Mesendoderm (in vitro differentiated cells): ENCODE measurements around the gene VSTM5.
A peak's percentile ranks its signal among the peaks of the same experiment; 100 is the strongest.

Experiments used
- DNase-seq: peaks from one replicate; pipeline ENCODE4 v3.0.0; 2013
- H2AK5ac ChIP-seq: 2 replicates; pipeline ENCODE4 v1.6.1; 2013; ENCODE audit warnings: low read length, inconsistent platforms
- H2BK120ac ChIP-seq: 2 replicates; pipeline ENCODE4 v1.6.1; 2013; ENCODE audit warnings: low read depth, mild to moderate bottlenecking, low read length, moderate library complexity, mixed read lengths
- H2BK15ac ChIP-seq: replicated peaks from 2 replicates; pipeline ENCODE4 v1.6.1; 2013; ENCODE audit warnings: low read depth, mild to moderate bottlenecking, moderate library complexity
- H2BK5ac ChIP-seq: 2 replicates; pipeline ENCODE4 v1.6.1; 2013; ENCODE audit warnings: low read length, inconsistent platforms
- H3K18ac ChIP-seq: 2 replicates; pipeline ENCODE4 v1.6.1; 2013; ENCODE audit warnings: mild to moderate bottlenecking, low read length, mixed read lengths
- H3K23ac ChIP-seq: one replicate; pipeline ENCODE4 v1.6.1; 2013; ENCODE audit warnings: low read length
- H3K27ac ChIP-seq: 2 replicates; pipeline ENCODE4 v1.5.1; 2013; ENCODE audit warnings: low read depth, mild to moderate bottlenecking, inconsistent platforms, low read length, moderate library complexity
- H3K27me3 ChIP-seq: 2 replicates; pipeline ENCODE4 v1.6.1; 2013; ENCODE audit warnings: low read length, control low read depth, mild to moderate bottlenecking, inconsistent platforms; ENCODE audit not compliant: insufficient read depth, poor library complexity
- H3K36me3 ChIP-seq: 2 replicates; pipeline ENCODE4 v1.6.1; 2013; ENCODE audit warnings: low read length, inconsistent platforms; ENCODE audit not compliant: control insufficient read depth, insufficient read depth
- H3K4ac ChIP-seq: one replicate; pipeline ENCODE4 v1.6.1; 2013; ENCODE audit warnings: low read depth, mild to moderate bottlenecking, low read length, moderate library complexity
- H3K4me1 ChIP-seq: 2 replicates; pipeline ENCODE4 v1.6.1; 2013; ENCODE audit warnings: low read depth, low read length, inconsistent platforms; ENCODE audit not compliant: control insufficient read depth
- H3K4me2 ChIP-seq: 2 replicates; pipeline ENCODE4 v1.6.1; 2013; ENCODE audit warnings: low read length
- H3K4me3 ChIP-seq: 2 replicates; pipeline ENCODE4 v1.5.1; 2013; ENCODE audit warnings: mild to moderate bottlenecking, low read length
- H3K56ac ChIP-seq: one replicate; pipeline ENCODE4 v1.6.1; 2013; ENCODE audit warnings: low read length
- H3K79me1 ChIP-seq: 2 replicates; pipeline ENCODE4 v1.6.1; 2013; ENCODE audit warnings: low read length, inconsistent platforms
- H3K79me2 ChIP-seq: 2 replicates; pipeline ENCODE4 v1.6.1; 2013; ENCODE audit warnings: mild to moderate bottlenecking, low read length; ENCODE audit not compliant: control insufficient read depth, insufficient read depth
- H3K9ac ChIP-seq: 2 replicates; pipeline ENCODE4 v1.6.1; 2013; ENCODE audit warnings: low read length, inconsistent platforms
- H4K5ac ChIP-seq: one replicate; pipeline ENCODE4 v1.6.1; 2013; ENCODE audit warnings: low read length
- H4K8ac ChIP-seq: one replicate; pipeline ENCODE4 v1.6.1; 2013; ENCODE audit warnings: low read depth, mild to moderate bottlenecking, control low read depth, low read length, moderate library complexity
- WGBS: extraction: QIAGEN DNeasy Blood & Tissue Kit; methylation state at CpG from one replicate; pipeline ENCODE4 v1.1.7; 2013; ENCODE audit warnings: low lambda C conversion rate, missing lambda C conversion rate; ENCODE audit not compliant: insufficient coverage; ENCODE audit errors: extremely low coverage; 5-methylcytosine and 5-hydroxymethylcytosine counted together

Gene VSTM5

DNA sequence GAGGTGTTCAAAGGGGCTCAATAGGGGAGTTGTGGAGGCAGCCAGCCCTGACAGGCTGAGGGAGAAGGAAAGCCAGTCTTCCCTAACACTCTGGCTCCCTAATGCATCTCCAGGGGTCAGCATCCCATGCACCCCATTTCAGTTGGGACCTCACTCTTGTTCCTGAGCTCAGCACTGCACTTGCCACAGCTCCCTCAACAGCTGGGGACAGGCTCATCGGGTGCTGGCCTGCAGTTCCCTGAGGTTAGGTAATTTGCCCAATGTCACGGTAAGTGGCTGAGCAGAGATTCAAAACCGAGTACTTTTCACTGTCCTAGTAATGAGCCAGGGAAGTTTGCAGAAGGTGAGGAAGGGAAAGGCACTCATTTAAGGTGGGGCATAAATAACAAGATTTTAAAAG is 20.8 kb downstream of the VSTM5 start:
- Histone ChIP-seq H2BK15ac (no peak overlapping the region), H3K4me3 (no peak overlapping the region), H4K8ac (no peak overlapping the region), H3K79me2 (no peaks in the 10 kb centered on the region), H3K56ac (no peak overlapping the region), H3K18ac (no peak overlapping the region), H3K27me3 (no peaks in the 10 kb centered on the region), H3K36me3 (no peaks in the 10 kb centered on the region), H2BK5ac (no peak overlapping the region), H3K4me2 (no peak overlapping the region), H3K4ac (no peak overlapping the region), H3K27ac (no peak overlapping the region), H2BK120ac (no peak overlapping the region), H3K79me1 (no peaks in the 10 kb centered on the region), H3K4me1 (peaks cover 3% of the 10 kb centered on the region), H3K9ac (no peak overlapping the region), H4K5ac (no peak overlapping the region), H3K23ac (no peak overlapping the region), H2AK5ac (no peak overlapping the region)
- DNase-seq, result no peak
- no CpG with 5 or more reads among the region's 3 CpGs for WGBS

- H3K4me1 ChIP-seq, result no peaks in the 10 kb centered on the region
- H3K79me1 ChIP-seq, result no peaks in the 10 kb centered on the region
- no peak overlapping the region for H4K8ac ChIP-seq
- no peak overlapping the region for H4K5ac ChIP-seq
- H3K18ac ChIP-seq, result no peak overlapping the region
- no peak overlapping the region for H3K56ac ChIP-seq
- H3K79me2 ChIP-seq, result no peaks in the 10 kb centered on the region
- H3K4ac ChIP-seq, result no peak overlapping the region
- H3K36me3 ChIP-seq, result no peaks in the 10 kb centered on the region
- H3K27ac ChIP-seq, result no peak overlapping the region
- no peak for DNase-seq
- no peak overlapping the region for H3K4me3 ChIP-seq
- no peak overlapping the region for H2BK5ac ChIP-seq
- no peaks in the 10 kb centered on the region for H3K27me3 ChIP-seq
- H3K4me2 ChIP-seq, result no peak overlapping the region
- H3K23ac ChIP-seq, result no peak overlapping the region
- WGBS, result no CpG with 5 or more reads among the region's 1 CpG
- H2BK120ac ChIP-seq, result no peak overlapping the region
- H2BK15ac ChIP-seq, result no peak overlapping the region
- H2AK5ac ChIP-seq, result no peak overlapping the region
- no peak overlapping the region for H3K9ac ChIP-seq
These were observed 23.1 kb downstream of the VSTM5 start for GRCh38 chr11:93827363-93827762.

DNA sequence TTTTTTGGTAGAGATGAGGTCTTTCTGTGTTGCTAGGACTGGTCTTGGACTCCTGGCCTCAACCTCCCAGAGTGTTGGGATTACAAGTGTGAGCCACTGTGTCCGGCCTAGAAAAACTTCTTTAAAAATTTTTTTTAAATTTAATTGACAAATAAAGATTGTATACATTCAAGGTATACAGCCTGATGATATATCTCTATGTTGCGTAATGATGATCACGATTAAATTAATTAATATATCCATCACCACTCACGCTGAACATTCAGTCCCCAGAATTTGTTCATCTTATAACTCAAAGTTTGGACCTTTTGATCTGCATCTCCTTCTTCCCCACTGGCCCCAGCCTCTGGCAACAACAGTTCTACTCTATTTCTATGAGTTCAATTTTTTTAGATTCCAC is 27.2 kb downstream of the VSTM5 start:
- no CpG with 5 or more reads among the region's 4 CpGs for WGBS
- H3K79me2 ChIP-seq, result no peaks in the 10 kb centered on the region

DNA sequence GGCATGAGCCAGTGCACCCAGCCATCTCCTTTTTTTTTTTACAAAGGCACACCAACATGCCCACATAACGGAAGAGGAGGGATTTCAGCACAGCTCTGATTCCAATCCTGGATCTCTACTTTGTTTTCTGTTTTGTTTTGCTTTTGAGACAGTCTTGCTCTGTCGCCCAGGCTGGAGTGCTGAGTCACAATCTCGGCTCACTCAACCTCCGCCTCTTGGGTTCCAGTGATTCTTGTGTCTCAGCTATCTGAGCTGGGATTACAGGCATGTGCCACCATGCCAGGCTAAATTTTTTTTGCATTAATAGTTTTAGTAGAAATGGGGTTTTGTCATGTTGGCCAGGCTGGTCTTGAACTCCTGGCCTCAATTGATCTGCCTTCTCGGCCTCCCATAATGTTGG is 28.1 kb downstream of the VSTM5 start:
- H4K5ac ChIP-seq, result peak overlapping the region; percentile 35
- no peaks in the 10 kb centered on the region for H3K27me3 ChIP-seq
- no peak overlapping the region for H3K4me3 ChIP-seq
- no peak for DNase-seq
- H3K27ac ChIP-seq, result no peak overlapping the region
- H2BK15ac ChIP-seq, result no peak overlapping the region
- H3K23ac ChIP-seq, result no peak overlapping the region
- H3K18ac ChIP-seq, result no peak overlapping the region
- H3K4me2 ChIP-seq, result no peak overlapping the region
- H3K79me2 ChIP-seq, result no peaks in the 10 kb centered on the region
- no peak overlapping the region for H2AK5ac ChIP-seq
- H2BK120ac ChIP-seq, result no peak overlapping the region
- no peaks in the 10 kb centered on the region for H3K36me3 ChIP-seq
- H3K4me1 ChIP-seq, result peaks cover 27% of the 10 kb centered on the region
- no peak overlapping the region for H2BK5ac ChIP-seq
- H4K8ac ChIP-seq, result no peak overlapping the region
- H3K79me1 ChIP-seq, result no peaks in the 10 kb centered on the region
- WGBS, result no CpG with 5 or more reads among the region's 5 CpGs
- H3K9ac ChIP-seq, result no peak overlapping the region
- H3K56ac ChIP-seq, result no peak overlapping the region
- H3K4ac ChIP-seq, result no peak overlapping the region

More for the DNA sequence above, 27.2 kb downstream of the VSTM5 start:
- H3K56ac ChIP-seq, result no peak overlapping the region
- H2BK120ac ChIP-seq, result no peak overlapping the region
- no peak for DNase-seq
- H3K27ac ChIP-seq, result no peak overlapping the region
- H2BK15ac ChIP-seq, result no peak overlapping the region
- H3K4me2 ChIP-seq, result no peak overlapping the region
- no peaks in the 10 kb centered on the region for H3K79me1 ChIP-seq
- H3K18ac ChIP-seq, result no peak overlapping the region
- H4K5ac ChIP-seq, result no peak overlapping the region
- no peak overlapping the region for H3K23ac ChIP-seq
- H3K36me3 ChIP-seq, result no peaks in the 10 kb centered on the region
- H3K27me3 ChIP-seq, result no peaks in the 10 kb centered on the region
- no peak overlapping the region for H2BK5ac ChIP-seq
- peaks cover 22% of the 10 kb centered on the region for H3K4me1 ChIP-seq
- H2AK5ac ChIP-seq, result no peak overlapping the region
- H3K4ac ChIP-seq, result no peak overlapping the region
- no peak overlapping the region for H3K9ac ChIP-seq
- H3K4me3 ChIP-seq, result no peak overlapping the region
- H4K8ac ChIP-seq, result no peak overlapping the region

DNA sequence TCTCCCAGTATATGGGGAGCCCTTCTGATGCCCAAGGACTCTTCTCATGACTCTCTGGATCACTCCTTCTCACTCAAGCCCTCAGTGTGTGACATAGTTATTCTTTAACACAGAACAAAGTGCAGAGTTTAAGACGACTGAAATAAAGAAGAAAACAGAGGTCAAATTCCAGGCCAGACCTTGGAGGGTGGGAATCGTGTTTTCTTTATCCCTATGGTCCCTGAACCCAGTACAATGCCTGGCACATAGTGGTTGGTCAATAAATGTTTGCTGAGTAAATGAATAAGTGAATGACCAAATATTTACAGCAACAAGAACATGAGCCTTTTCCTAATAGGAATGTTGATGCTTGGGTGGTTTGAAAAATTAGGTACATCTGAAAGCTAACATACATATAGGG is 28.8 kb downstream of the VSTM5 start:
- Histone ChIP-seq H3K9ac (no peak overlapping the region), H3K4me1 (peaks cover 31% of the 10 kb centered on the region), H2BK120ac (no peak overlapping the region), H4K8ac (no peak overlapping the region), H3K79me2 (no peaks in the 10 kb centered on the region), H2AK5ac (no peak overlapping the region), H3K4ac (no peak overlapping the region), H4K5ac (no peak overlapping the region), H2BK15ac (no peak overlapping the region), H3K79me1 (no peaks in the 10 kb centered on the region), H3K4me3 (no peak overlapping the region), H3K4me2 (no peak overlapping the region), H3K27me3 (no peaks in the 10 kb centered on the region), H3K36me3 (no peaks in the 10 kb centered on the region), H3K18ac (no peak overlapping the region), H3K23ac (no peak overlapping the region), H3K56ac (no peak overlapping the region), H2BK5ac (peak overlapping the region; percentile 33), H3K27ac (no peak overlapping the region)
- no peak for DNase-seq
- WGBS, result no CpG with 5 or more reads among the region's 2 CpGs

- H2BK120ac ChIP-seq, result no peak overlapping the region
- no peak overlapping the region for H2BK5ac ChIP-seq
- no peak overlapping the region for H4K5ac ChIP-seq
- no peak for DNase-seq
- H4K8ac ChIP-seq, result no peak overlapping the region
- H3K36me3 ChIP-seq, result no peaks in the 10 kb centered on the region
- H3K79me2 ChIP-seq, result no peaks in the 10 kb centered on the region
- H3K4me3 ChIP-seq, result no peak overlapping the region
- H3K4me1 ChIP-seq, result peaks cover 31% of the 10 kb centered on the region
- H3K18ac ChIP-seq, result no peak overlapping the region
- no peak overlapping the region for H3K23ac ChIP-seq
- no peaks in the 10 kb centered on the region for H3K27me3 ChIP-seq
- H3K56ac ChIP-seq, result no peak overlapping the region
- no peaks in the 10 kb centered on the region for H3K79me1 ChIP-seq
- no peak overlapping the region for H3K4me2 ChIP-seq
- H2BK15ac ChIP-seq, result no peak overlapping the region
- WGBS, result no CpG with 5 or more reads among the region's 14 CpGs
- H3K27ac ChIP-seq, result no peak overlapping the region
- H3K4ac ChIP-seq, result peak overlapping the region; percentile 29
- H3K9ac ChIP-seq, result no peak overlapping the region
- H2AK5ac ChIP-seq, result no peak overlapping the region
These were observed 29.6 kb downstream of the VSTM5 start for GRCh38 chr11:93820847-93821246.
